Measurements from ENCODE around the gene KCNIP3.

Gene KCNIP3

GRCh38 chr2:95275151-95275515 lies 22.0 kb upstream of the KCNIP3 start:
- no peak for DNase-seq

DNA sequence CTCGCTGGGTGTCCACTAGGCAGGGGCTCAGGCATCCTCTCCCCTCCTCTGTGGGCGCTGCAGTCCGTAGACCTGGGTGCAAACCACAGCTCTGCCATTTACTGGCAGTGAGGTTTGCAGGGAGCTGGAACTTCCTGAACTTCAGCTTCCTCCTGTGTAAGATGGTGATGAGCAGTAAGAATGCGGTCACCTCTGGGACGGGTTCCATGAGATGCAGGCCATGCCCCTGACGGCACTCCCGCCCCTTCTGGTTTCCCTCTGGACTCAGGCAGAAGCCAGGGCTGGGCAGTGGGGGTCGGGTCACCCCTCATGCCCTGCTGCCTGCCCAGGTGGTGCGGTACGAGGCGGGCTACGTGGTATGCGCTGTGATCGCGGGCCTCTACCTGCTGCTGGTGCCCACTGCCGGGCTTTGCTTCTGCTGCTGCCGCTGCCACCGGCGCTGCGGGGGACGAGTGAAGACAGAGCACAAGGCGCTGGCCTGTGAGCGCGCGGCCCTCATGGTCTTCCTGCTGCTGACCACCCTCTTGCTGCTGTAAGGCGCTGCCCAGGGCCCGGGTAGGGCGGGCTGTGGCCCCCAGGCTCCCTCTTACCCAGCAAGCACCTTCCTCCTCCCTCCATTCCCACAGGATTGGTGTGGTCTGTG lies 21.4 kb upstream of the KCNIP3 start:
- no peak for DNase-seq

GRCh38 chr2:95276244-95276887 lies 20.8 kb upstream of the KCNIP3 start:
- DNase-seq = no peak

- no peak for DNase-seq
Observed at GRCh38 chr2:95276888-95277245, 20.3 kb upstream of the KCNIP3 start.

DNA sequence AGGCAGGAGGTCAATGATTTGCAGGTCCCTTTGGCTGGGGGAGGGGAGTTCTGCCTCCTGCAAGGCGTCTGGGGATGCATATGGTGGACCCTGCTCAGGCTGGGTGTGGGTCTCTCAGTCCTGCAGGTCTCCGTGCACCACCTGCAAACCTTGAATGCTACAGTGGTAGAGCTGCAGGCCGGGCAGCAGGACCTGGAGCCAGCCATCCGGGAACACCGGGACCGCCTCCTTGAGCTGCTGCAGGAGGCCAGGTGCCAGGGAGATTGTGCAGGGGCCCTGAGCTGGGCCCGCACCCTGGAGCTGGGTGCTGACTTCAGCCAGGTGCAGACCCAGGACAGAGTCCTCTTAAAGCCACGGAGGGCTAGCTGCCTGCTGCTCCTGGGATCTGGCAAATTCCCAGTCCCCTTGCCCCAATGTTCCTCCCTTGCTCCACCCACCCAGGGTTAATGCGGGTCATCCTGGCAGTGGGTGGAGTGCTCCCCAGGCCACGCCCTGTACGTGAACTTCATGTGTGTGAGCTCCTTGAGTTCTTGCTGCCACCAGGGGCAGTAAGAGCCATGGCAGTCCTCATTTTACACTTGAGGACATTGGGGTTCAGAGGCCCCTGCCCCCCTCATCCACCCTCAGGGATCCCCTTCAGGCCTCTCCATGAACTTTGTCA lies 19.8 kb upstream of the KCNIP3 start:
- no peak for DNase-seq

- no peak for DNase-seq
Observed at GRCh38 chr2:95278051-95278471, 19.1 kb upstream of the KCNIP3 start.

GRCh38 chr2:95278637-95279225 lies 18.4 kb upstream of the KCNIP3 start:
- no peak for DNase-seq

DNA sequence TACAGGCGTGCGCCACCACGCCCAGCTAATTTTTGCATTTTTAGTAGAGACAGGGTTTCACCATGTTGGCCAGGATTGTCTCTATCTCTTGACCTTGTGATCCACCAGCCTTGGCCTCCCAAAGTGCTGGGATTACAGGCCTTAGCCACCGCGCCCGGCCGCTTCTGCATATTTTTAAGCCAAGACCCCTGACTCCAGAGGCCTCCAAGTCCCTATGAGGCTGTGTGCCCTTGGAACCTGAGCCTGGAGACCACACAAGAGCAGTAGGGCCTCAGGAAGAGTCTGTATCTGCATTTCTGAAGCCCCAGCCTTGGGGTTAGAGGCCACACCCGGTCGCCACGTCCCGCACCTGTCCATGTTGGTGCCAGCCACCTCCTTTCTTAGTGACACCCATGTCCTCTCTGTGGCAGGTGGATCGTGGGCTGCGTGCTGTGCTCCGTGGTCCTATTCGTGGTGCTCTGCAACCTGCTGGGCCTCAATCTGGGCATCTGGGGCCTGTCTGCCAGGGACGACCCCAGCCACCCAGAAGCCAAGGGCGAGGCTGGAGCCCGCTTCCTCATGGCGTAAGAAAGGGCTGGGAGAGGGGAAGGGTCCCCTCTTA lies 17.6 kb upstream of the KCNIP3 start:
- DNase-seq = no peak

GRCh38 chr2:95281071-95281470 lies 16.1 kb upstream of the KCNIP3 start:
- no peak for DNase-seq

DNA sequence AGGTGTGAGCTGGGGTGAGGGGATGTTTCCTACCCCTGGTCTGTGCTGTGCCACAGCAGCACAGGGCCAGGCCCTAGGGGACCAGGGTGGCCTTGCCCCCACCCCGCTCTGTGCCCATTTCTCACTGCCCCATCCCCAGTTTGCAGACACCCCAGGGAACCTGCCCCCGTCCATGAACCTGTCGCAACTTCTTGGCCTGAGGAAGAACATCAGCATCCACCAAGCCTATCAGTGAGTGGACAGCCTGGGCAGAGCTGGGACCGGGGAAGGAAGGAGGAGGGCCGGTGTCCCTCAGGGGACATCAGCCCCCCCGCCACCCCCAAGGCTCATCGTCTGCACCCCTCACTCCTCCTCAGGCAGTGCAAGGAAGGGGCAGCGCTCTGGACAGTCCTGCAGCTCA lies 15.4 kb upstream of the KCNIP3 start:
- DNase-seq = no peak

GRCh38 chr2:95282458-95282857 lies 14.7 kb upstream of the KCNIP3 start:
- no peak for DNase-seq

GRCh38 chr2:95283562-95283961 lies 13.6 kb upstream of the KCNIP3 start:
- DNase-seq = no peak

GRCh38 chr2:95284886-95285541 lies 12.1 kb upstream of the KCNIP3 start:
- no peak for DNase-seq

DNA sequence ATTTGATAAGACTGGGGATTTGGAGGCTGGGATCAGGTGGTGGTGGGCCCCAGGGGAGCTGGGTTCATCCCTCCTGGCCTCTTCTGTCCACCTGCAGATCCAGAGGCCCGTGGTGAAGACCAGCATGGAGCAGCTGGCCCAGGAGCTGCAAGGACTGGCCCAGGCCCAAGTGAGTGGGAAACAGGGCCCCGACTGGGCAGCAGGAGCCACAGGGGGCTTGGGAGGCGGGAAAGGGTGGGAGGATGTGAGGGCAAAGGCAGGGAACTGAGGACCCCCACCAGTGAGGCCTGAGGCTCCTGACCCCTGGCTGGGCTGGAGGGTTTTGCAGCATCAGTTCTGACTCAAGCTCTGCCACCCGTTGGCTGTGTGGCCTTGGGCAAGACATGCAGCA lies 11.6 kb upstream of the KCNIP3 start:
- no peak for DNase-seq

DNA sequence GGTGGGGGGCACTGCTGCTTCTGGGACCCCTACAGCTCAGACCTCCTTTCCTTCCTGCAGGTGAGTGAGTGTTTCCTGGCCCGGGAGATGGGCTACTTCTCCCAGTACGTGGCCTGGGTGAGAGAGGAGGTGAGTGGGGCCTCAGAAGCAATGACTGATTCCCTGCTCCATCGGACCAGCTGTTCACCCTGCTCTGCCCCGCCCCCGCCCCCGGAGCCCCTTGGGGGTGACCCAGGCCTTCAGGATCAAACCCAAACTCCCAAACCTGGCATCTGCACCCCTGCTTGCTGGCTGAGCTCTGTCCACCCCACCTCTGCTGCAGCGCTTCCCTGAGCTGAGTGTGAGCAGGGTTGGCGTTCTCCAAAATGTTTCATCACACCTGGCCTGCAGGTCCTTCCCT lies 9.8 kb upstream of the KCNIP3 start:
- DNase-seq = no peak

- no peak for DNase-seq
Observed at GRCh38 chr2:95287806-95288205, 9.3 kb upstream of the KCNIP3 start.

DNA sequence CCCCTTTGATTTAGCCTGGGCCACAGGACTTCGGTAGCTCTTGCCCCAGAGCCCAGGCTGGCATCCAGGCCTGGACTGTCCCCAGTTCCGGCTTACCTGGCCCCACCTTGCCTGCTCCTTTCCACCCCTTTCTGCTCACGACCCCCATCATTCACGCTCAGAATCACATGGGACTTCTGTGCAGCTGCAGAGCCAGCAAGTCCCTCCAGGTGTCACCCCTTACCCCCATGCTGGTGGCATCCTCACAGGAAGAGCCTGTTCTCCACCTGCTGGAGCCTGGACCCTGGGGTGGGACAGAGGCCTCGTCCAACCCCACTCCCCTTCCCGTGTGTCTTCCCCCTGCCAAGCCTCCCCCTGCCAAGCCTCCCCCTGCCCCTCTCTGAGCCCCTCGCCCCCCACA lies 7.9 kb upstream of the KCNIP3 start:
- DNase-seq = no peak

- no peak for DNase-seq
Observed at GRCh38 chr2:95291222-95291621, 5.9 kb upstream of the KCNIP3 start.

- no peak for DNase-seq
Observed at GRCh38 chr2:95292623-95293260, 4.4 kb upstream of the KCNIP3 start.

GRCh38 chr2:95294579-95295250 lies 2.4 kb upstream of the KCNIP3 start:
- DNase-seq = no peak

DNA sequence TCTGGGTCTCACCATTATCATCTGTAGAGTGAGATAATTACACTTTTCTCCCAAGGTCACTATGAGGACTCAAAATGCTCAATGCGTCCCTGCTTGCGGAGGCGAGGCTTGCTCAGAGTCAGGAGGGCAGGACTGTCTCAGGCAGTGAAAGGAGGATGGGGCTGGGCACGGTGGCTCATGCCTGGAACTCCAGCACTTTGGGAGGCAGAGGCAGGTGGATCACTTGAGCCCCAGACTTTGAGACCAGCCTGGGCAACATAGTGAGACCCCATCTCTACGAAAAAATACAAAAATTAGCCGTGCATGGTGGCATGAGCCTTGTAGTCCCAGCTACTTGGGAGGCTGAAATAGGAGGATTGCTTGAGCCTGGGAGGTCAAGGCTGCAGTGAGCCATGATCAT lies 1.8 kb upstream of the KCNIP3 start:
- DNase-seq = no peak

DNA sequence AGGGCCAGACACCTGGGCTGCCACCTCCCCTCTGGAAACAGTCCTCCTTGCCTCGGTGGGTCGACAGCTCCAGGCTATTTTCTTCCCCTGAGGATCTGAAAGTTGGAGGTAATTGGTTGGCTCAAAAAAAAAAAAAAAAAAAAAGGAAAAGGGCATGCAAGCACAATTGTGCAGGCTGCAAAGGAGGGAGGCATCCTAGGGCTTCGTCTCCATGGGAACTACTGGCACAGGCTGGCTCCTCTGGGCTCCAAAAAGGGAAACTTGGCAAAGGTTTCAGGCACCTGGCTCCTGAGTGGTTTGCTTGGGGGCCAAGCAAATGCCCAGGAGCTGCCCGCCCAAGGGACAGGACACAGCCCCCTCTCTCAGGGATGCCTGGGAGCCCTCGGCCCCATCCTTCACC lies 1.1 kb upstream of the KCNIP3 start:
- DNase-seq = no peak

Measured in NK-92 treated with Interleukin-12 subunit alpha and Interleukin-12 subunit beta, amount 100 ng/mL, for 24 hours (cell line).